ENCODE results near the gene ASB3.

The ASB3 gene

GRCh38 chr2:53629501-53629900 is 157.3 kb downstream of the ASB3 start:
- no peak overlapping the region for H3K27ac ChIP-seq (ENCODE audit: low read depth, low read length)
- H3K4me3 ChIP-seq (ENCODE audit: low read length), result no peak overlapping the region
- no peaks in the 10 kb centered on the region for H3K9me3 ChIP-seq (ENCODE audit: control insufficient read depth, insufficient read depth, low read length)
- H3K27me3 ChIP-seq (ENCODE audit: control insufficient read depth, low read length), result no peaks in the 10 kb centered on the region
- no peaks in the 10 kb centered on the region for H3F3A ChIP-seq (ENCODE audit: control insufficient read depth, insufficient read depth)
- H4K20me1 ChIP-seq (ENCODE audit: control insufficient read depth, insufficient read depth, low read depth, low read length), result no peaks in the 10 kb centered on the region
- TF ChIP-seq EZH2phosphoT487 (IDR thresholded peaks at IDR 0.05; ENCODE audit: borderline replicate concordance, low read length) (no peak), CTCF (IDR thresholded peaks at IDR 0.05; ENCODE audit: low read depth, low read length, poor library complexity, severe bottlenecking) (no peak)
- H3K36me3 ChIP-seq (ENCODE audit: control insufficient read depth, low read length), result no peaks in the 10 kb centered on the region
- H3K79me2 ChIP-seq (ENCODE audit: control insufficient read depth, low read length), result no peaks in the 10 kb centered on the region
- no peaks in the 10 kb centered on the region for H3K4me1 ChIP-seq (ENCODE audit: control insufficient read depth, low read length)
- no peaks in the 10 kb centered on the region for H3K9me2 ChIP-seq (replicated peaks; ENCODE audit: control insufficient read depth, low read length)
- no peak overlapping the region for H3K4me2 ChIP-seq (ENCODE audit: low read length)

- Histone ChIP-seq H3K9me3 (ENCODE audit: control insufficient read depth, insufficient read depth, low read length) (no peaks in the 10 kb centered on the region), H3K4me3 (ENCODE audit: low read length) (no peak overlapping the region), H3K27me3 (ENCODE audit: control insufficient read depth, low read length) (no peaks in the 10 kb centered on the region), H3F3A (ENCODE audit: control insufficient read depth, insufficient read depth) (no peaks in the 10 kb centered on the region), H3K4me1 (ENCODE audit: control insufficient read depth, low read length) (no peaks in the 10 kb centered on the region), H3K36me3 (ENCODE audit: control insufficient read depth, low read length) (no peaks in the 10 kb centered on the region), H3K4me2 (ENCODE audit: low read length) (no peak overlapping the region), H3K79me2 (ENCODE audit: control insufficient read depth, low read length) (no peaks in the 10 kb centered on the region), H3K9me2 (replicated peaks; ENCODE audit: control insufficient read depth, low read length) (no peaks in the 10 kb centered on the region), H3K27ac (ENCODE audit: low read depth, low read length) (no peak overlapping the region), H4K20me1 (ENCODE audit: control insufficient read depth, insufficient read depth, low read depth, low read length) (no peaks in the 10 kb centered on the region)
- TF ChIP-seq CTCF (IDR thresholded peaks at IDR 0.05; ENCODE audit: low read depth, low read length, poor library complexity, severe bottlenecking) (no peak), EZH2phosphoT487 (IDR thresholded peaks at IDR 0.05; ENCODE audit: borderline replicate concordance, low read length) (no peak)
Measured at GRCh38 chr2:53629001-53629400, 157.8 kb downstream of the ASB3 start.

GRCh38 chr2:53622141-53622540 is 164.6 kb downstream of the ASB3 start:
- Histone ChIP-seq H3K79me2 (ENCODE audit: control insufficient read depth, low read length) (no peaks in the 10 kb centered on the region), H3K36me3 (ENCODE audit: control insufficient read depth, low read length) (no peaks in the 10 kb centered on the region), H3K4me2 (ENCODE audit: low read length) (no peak overlapping the region), H3K27ac (ENCODE audit: low read depth, low read length) (no peak overlapping the region), H3K9me2 (replicated peaks; ENCODE audit: control insufficient read depth, low read length) (no peaks in the 10 kb centered on the region), H3F3A (ENCODE audit: control insufficient read depth, insufficient read depth) (no peaks in the 10 kb centered on the region), H3K4me3 (ENCODE audit: low read length) (no peak overlapping the region), H3K9me3 (ENCODE audit: control insufficient read depth, insufficient read depth, low read length) (no peaks in the 10 kb centered on the region), H3K27me3 (ENCODE audit: control insufficient read depth, low read length) (no peaks in the 10 kb centered on the region), H3K4me1 (ENCODE audit: control insufficient read depth, low read length) (no peaks in the 10 kb centered on the region), H4K20me1 (ENCODE audit: control insufficient read depth, insufficient read depth, low read depth, low read length) (no peaks in the 10 kb centered on the region)
- TF ChIP-seq EZH2phosphoT487 (IDR thresholded peaks at IDR 0.05; ENCODE audit: borderline replicate concordance, low read length) (no peak), CTCF (IDR thresholded peaks at IDR 0.05; ENCODE audit: low read depth, low read length, poor library complexity, severe bottlenecking) (no peak)

- Histone ChIP-seq H3K79me2 (ENCODE audit: control insufficient read depth, low read length) (no peaks in the 10 kb centered on the region), H3K9me3 (ENCODE audit: control insufficient read depth, insufficient read depth, low read length) (no peaks in the 10 kb centered on the region), H3K4me2 (ENCODE audit: low read length) (no peak overlapping the region), H3F3A (ENCODE audit: control insufficient read depth, insufficient read depth) (no peaks in the 10 kb centered on the region), H3K4me1 (ENCODE audit: control insufficient read depth, low read length) (no peaks in the 10 kb centered on the region), H3K4me3 (ENCODE audit: low read length) (no peak overlapping the region), H3K27ac (ENCODE audit: low read depth, low read length) (no peak overlapping the region), H3K27me3 (ENCODE audit: control insufficient read depth, low read length) (no peaks in the 10 kb centered on the region), H3K9me2 (replicated peaks; ENCODE audit: control insufficient read depth, low read length) (no peaks in the 10 kb centered on the region), H4K20me1 (ENCODE audit: control insufficient read depth, insufficient read depth, low read depth, low read length) (no peaks in the 10 kb centered on the region), H3K36me3 (ENCODE audit: control insufficient read depth, low read length) (no peaks in the 10 kb centered on the region)
- no peak for TF ChIP-seq EZH2phosphoT487 (IDR thresholded peaks at IDR 0.05; ENCODE audit: borderline replicate concordance, low read length)
- TF ChIP-seq CTCF (IDR thresholded peaks at IDR 0.05; ENCODE audit: low read depth, low read length, poor library complexity, severe bottlenecking), result no peak
Measured at GRCh38 chr2:53620981-53621380, 165.8 kb downstream of the ASB3 start.
